Rectal smooth muscle tissue (tissue), 1 donor: ENCODE results near the gene ADAM23.

Experiments
- H3K27ac ChIP-seq: one replicate; pipeline ENCODE4 v1.7.0; 2013; ENCODE audit warnings: low read depth, low read length, inconsistent platforms
- H3K27me3 ChIP-seq: one replicate; pipeline ENCODE4 v1.7.0; 2013; ENCODE audit warnings: low read length; ENCODE audit not compliant: control insufficient read depth, insufficient read depth
- H3K36me3 ChIP-seq: one replicate; pipeline ENCODE4 v1.7.0; 2013; ENCODE audit warnings: low read length; ENCODE audit not compliant: control insufficient read depth, insufficient read depth
- H3K4me1 ChIP-seq: one replicate; pipeline ENCODE4 v1.7.0; 2013; ENCODE audit warnings: low read length; ENCODE audit not compliant: control insufficient read depth, insufficient read depth
- H3K4me3 ChIP-seq: one replicate; pipeline ENCODE4 v1.7.0; 2013; ENCODE audit warnings: low read length
- H3K9ac ChIP-seq: one replicate; pipeline ENCODE4 v1.7.0; 2013; ENCODE audit warnings: low read length

The ADAM23 gene

DNA sequence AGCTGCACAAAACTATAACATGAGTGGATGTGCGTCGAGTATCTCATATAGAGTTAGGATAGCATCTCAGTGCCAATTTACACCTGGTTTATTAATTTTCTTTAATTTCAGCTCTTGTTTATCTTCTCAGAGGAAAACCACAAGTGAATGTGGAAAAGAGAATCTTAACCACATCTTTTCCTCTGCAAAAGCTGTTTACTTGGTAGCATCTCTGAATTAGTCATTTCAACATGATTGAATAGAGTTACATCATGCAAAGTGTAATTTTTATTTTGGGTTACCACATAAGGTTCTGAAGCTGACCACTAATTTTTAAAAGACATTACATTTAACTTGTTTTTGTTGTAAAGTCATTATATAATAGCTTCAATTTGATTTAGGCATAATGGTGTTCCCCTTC, 115.2 kb downstream of the ADAM23 start:
- Histone ChIP-seq H3K4me1 (no peaks in the 10 kb centered on the region), H3K36me3 (no peaks in the 10 kb centered on the region), H3K27ac (no peak overlapping the region), H3K27me3 (no peaks in the 10 kb centered on the region), H3K4me3 (no peak overlapping the region), H3K9ac (no peak overlapping the region)

DNA sequence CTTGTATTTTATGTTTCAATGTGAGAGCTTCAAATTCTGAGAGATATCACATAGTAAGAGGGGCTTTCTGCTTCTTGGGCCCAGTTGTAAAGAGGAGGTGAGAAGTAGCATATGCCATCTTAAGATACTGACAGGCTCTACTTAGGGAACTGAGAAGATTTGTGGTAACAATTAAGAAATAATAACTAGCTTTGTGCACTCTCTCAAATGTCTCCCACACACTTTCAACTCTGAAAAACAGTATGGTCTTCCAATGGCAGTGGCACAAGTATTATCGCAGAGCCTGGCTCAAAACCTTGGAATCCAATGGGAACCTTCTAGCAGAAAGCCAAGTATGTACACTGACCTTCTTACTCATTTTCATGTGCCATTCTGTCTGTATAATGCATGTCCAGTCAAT, 118.6 kb downstream of the ADAM23 start:
- Histone ChIP-seq H3K4me1 (no peaks in the 10 kb centered on the region), H3K9ac (no peak overlapping the region), H3K27ac (no peak overlapping the region), H3K27me3 (no peaks in the 10 kb centered on the region), H3K4me3 (no peak overlapping the region), H3K36me3 (no peaks in the 10 kb centered on the region)

DNA sequence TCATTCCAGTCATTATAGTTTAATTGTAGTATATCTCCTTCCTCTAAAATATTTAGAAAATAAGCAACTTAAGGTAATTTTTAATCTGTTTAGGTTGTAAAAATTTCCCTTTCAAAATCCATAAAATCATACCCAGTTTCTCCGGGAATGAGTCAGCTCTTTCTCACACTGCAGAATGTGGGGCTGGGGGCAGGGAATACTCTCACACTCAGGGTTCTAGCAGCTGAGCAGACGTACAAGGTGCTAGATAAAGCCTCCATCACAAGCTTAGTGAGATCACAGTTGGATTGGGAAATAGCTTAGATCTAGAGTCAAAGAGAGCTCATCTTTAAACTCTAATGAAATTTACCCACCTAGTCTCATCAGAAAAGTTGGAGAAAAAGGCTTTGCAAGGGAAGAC, 119.0 kb downstream of the ADAM23 start:
- no peak overlapping the region for H3K27ac ChIP-seq
- H3K4me3 ChIP-seq: no peak overlapping the region
- H3K27me3 ChIP-seq: no peaks in the 10 kb centered on the region
- no peaks in the 10 kb centered on the region for H3K4me1 ChIP-seq
- H3K36me3 ChIP-seq: no peaks in the 10 kb centered on the region
- no peak overlapping the region for H3K9ac ChIP-seq

DNA sequence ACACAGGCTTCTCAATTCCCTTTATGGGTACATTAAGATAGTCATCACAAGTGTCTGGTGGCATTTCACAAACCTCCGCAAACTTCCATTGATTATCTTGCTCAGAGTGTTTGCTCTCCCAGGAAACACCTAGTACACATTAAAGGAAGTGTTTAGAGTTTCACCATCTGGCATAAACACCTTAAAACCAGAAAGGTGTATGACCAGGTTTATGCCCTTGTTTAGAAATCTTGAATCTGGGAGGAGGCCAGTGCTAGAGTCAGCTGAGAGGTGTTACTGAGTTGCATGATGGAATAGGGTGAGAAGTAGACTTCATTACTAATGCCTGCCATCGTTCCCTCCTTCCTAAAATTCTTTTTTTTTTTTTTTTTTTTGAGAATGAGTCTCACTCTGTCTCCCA, 120.0 kb downstream of the ADAM23 start:
- no peaks in the 10 kb centered on the region for H3K36me3 ChIP-seq
- no peaks in the 10 kb centered on the region for H3K27me3 ChIP-seq
- no peaks in the 10 kb centered on the region for H3K4me1 ChIP-seq
- no peak overlapping the region for H3K9ac ChIP-seq
- H3K27ac ChIP-seq: no peak overlapping the region
- no peak overlapping the region for H3K4me3 ChIP-seq

DNA sequence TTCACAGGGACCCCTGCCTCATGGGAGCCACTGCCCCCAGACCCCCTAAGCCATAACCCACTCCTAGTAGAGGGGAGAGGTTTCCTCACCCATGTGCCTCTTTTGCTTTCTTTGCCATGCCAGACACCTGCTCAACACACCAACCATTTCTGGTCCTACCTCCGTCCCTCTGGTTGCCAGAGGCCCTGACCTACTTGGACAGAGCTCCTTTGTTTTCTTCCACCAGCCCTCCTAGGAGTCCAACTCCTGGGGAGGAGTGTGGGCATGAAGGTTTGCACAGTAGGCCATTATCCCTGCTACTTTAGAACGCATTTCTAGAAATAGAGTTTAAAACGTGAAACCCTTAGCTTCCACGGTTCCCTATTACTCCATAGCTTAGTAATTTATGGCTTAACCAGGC, 122.3 kb downstream of the ADAM23 start:
- Histone ChIP-seq H3K4me1 (no peaks in the 10 kb centered on the region), H3K4me3 (no peak overlapping the region), H3K9ac (no peak overlapping the region), H3K27me3 (no peaks in the 10 kb centered on the region), H3K36me3 (no peaks in the 10 kb centered on the region), H3K27ac (no peak overlapping the region)

DNA sequence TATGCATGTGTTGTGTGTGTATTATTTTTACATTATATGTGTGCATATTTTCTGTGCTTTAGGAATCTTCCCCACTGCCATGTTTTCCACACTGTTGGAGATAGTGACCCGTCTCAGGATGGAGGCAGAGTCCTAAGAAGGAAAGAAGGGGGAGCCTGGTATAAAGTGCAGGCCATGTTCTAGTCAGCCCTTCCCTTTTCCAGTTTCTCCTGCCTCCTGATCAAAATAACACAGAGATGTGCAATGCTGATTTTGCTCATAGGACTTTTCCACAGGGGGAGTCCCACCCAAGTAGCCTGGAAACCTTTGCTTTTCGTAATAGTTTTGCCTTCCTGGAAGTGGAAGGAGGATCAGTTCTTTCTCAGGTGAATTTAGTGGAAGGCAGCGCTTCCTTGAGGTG, 126.1 kb downstream of the ADAM23 start:
- Histone ChIP-seq H3K27me3 (no peaks in the 10 kb centered on the region), H3K4me1 (no peaks in the 10 kb centered on the region), H3K9ac (no peak overlapping the region), H3K27ac (no peak overlapping the region), H3K4me3 (no peak overlapping the region), H3K36me3 (no peaks in the 10 kb centered on the region)

DNA sequence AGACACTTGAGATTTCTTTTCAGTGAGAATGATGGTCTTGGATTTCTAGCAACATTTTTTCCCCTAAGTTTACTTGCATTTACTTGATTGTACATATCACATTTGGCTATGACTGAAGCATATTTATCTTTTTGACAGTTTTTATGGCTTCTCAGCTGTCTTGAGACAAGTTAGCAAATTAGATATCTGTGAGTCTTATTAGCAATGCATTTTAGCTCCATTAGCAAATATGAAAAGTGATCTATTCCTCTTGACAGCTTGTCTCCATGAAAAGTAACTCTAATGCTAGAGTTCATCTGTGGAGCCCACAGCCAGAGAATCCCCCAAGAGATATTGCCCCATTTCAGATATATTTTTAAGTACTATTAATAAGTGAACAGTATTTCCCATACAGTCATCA, 126.9 kb downstream of the ADAM23 start:
- H3K27me3 ChIP-seq: no peaks in the 10 kb centered on the region
- H3K9ac ChIP-seq: no peak overlapping the region
- no peak overlapping the region for H3K27ac ChIP-seq

DNA sequence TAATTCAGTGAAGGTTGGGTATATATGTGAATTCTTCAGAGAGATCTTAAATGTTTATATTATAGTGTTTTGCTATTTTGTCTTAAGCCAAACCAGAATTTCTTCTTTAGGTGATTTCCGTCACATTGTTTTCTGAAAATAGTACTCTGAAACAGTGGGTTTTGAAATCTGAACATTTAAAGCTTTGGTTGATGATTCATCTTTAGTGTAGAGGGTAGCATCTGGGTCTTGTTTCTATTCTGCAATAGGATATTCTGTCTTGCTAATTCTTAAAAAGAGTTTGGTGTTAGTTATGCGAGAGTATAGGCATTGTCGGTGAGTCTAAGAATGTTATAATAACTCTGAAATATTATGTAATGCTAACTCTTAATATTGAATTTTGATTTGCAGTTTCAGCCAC, 129.4 kb downstream of the ADAM23 start:
- no peaks in the 10 kb centered on the region for H3K36me3 ChIP-seq
- H3K9ac ChIP-seq: no peak overlapping the region
- H3K27ac ChIP-seq: no peak overlapping the region
- H3K4me1 ChIP-seq: no peaks in the 10 kb centered on the region
- H3K4me3 ChIP-seq: no peak overlapping the region
- H3K27me3 ChIP-seq: no peaks in the 10 kb centered on the region

More for the DNA sequence above, 126.9 kb downstream of the ADAM23 start:
- H3K4me1 ChIP-seq: no peaks in the 10 kb centered on the region
- H3K4me3 ChIP-seq: no peak overlapping the region
- H3K36me3 ChIP-seq: no peaks in the 10 kb centered on the region

DNA sequence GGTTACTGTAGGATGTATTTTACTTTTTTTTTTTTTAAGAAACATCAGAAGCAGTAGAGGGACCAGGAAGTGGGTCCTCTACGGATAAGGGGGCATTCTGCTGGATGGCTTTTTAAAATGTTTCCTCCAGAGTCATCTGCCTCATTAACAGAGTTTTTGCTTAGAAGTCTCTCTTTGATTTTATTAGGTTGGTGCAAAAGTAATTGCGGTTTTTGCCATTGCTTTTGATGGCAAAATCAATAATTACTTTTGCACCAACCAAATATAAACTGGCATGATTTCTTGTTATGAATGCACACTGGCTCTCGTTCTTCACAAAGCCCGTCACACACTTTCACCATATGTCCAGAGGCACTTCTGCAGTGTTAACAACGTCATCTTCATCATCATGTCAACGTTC, 130.5 kb downstream of the ADAM23 start:
- Histone ChIP-seq H3K36me3 (no peaks in the 10 kb centered on the region), H3K27me3 (no peaks in the 10 kb centered on the region), H3K9ac (no peak overlapping the region), H3K27ac (no peak overlapping the region), H3K4me3 (no peak overlapping the region), H3K4me1 (no peaks in the 10 kb centered on the region)

DNA sequence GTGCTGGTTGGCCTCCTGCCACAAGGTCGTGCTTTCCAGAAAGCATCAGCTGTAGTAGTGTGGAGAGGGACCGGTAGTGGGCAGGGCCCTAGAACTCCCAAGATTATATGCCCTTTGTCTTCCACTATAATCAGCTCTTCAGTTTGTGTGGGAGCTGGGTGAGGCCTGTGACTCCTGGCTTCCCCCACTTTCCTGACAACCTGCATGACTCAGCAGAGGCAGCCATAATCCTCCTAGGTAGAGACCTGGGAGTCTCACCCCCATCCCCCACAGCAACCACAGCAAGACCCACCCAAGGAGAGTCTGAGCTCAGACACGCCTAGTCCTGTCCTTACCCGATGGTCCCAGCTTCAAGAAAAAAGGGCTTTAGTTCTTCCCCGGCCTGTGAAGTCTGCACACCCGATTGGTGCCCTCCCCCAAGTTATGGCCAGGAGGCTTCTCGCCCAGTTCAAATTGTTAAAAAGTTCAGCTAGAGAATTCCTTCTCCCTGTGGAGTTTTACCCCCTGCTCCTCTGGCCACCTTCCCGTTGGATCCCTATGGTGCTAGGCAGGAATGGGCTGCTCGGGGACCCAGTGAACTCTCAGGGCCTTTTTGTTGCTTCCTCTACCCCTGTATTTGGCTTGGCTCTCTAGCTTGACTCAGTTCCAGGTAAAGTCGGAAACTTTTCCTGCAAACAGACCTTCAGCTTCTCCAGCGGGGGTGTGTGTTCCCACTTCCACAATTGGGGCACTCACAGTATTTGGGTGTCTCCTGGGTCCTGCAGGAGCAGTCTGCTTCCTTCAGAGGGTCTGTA, 141.2 kb downstream of the ADAM23 start:
- Histone ChIP-seq H3K27me3 (no peaks in the 10 kb centered on the region), H3K27ac (no peak overlapping the region), H3K36me3 (no peaks in the 10 kb centered on the region), H3K4me3 (no peak overlapping the region), H3K4me1 (no peaks in the 10 kb centered on the region), H3K9ac (no peak overlapping the region)

DNA sequence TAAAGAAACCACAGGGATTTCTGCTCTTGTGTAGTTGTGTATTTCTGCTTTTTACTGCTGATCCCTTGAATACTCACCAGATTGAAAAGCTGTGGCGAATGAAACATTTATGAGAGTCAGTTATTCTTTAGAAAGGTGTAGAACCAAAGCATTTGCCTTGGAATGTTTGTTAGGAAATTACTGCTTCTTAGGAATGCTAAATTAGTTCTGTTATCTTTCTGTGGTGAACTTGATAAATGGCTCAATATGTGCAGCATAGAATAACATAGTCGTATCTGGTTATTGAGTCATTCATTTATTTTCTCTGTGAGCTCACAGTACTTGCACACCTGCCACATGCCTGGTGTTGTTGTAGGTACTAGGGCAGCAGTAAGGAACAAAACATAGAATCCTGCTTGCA, 142.0 kb downstream of the ADAM23 start:
- H3K4me3 ChIP-seq: no peak overlapping the region
- no peak overlapping the region for H3K27ac ChIP-seq
- no peaks in the 10 kb centered on the region for H3K27me3 ChIP-seq
- no peak overlapping the region for H3K9ac ChIP-seq
- H3K4me1 ChIP-seq: no peaks in the 10 kb centered on the region
- no peaks in the 10 kb centered on the region for H3K36me3 ChIP-seq

DNA sequence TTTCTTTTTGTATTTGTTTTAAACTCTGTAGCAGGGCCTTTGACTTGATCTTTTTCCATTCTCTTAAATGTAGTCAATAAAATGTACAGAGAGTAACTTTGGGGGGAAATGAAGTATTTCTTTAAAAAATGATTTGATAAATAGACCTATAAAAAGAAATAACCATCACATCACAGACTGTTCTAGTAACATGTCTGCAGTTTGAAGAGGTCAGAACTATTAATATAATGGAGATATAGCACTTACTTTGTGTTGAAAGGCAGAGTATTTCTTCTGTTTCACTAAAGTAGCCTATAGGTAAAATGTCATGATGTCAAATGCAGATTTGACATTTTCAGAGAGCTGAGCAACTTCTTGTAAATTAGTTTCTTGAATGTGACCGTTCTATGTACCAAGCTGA, 143.3 kb downstream of the ADAM23 start:
- Histone ChIP-seq H3K4me3 (no peak overlapping the region), H3K27me3 (no peaks in the 10 kb centered on the region), H3K36me3 (no peaks in the 10 kb centered on the region), H3K9ac (no peak overlapping the region), H3K27ac (no peak overlapping the region), H3K4me1 (no peaks in the 10 kb centered on the region)

DNA sequence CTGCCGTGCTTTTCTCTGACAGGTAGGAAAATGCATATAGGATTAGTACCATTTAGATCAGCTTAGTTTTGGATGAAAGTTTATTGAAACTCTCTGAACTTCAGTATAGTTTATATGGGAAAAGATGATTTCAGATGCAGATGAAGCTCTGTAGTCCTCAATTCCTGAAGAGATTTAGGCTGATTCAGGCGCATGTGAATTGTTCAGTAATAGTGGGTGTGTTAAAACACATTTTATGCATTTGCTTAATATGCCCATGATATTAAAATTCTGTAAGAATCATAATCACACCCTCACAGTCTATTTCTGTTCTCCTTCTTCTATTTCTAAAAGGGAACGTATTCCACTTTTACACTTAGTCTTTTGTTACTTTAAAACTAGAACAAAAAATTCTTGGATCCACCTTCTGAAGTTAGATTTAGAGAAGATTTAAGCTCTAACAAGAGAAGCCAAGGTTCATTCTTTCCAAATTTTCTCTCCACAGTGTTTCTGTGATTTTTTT, 154.4 kb downstream of the ADAM23 start:
- no peaks in the 10 kb centered on the region for H3K36me3 ChIP-seq
- no peaks in the 10 kb centered on the region for H3K4me1 ChIP-seq
- H3K27ac ChIP-seq: no peak overlapping the region
- no peaks in the 10 kb centered on the region for H3K27me3 ChIP-seq
- H3K4me3 ChIP-seq: no peak overlapping the region
- H3K9ac ChIP-seq: no peak overlapping the region
